T-helper 1 cell treated with Interleukin-12 subunit alpha and Interleukin-12 subunit beta and Interleukin-4 antibody, amounts not matched to agents 30 ng/mL and 1 ng/mL, for 36 hours (primary cell): Measurements from ENCODE around the gene BNC2. TPM values are rescaled to one million over a fixed set of nuclear protein-coding genes. Genes with fewer than 3 reads are reported as not detected.

ENCODE experiments used
- intact Hi-C: fragments of 100-400 bp; cut with micrococcal nuclease; formaldehyde crosslinking; loops from one replicate; pipeline ENCODE4 v1.15.1; 2024
- total RNA-seq: library from RNA; stranded (reverse); gene quantifications from 2 replicates; pipeline ENCODE4 v1.2.3, GENCODE V29; 2022

Gene BNC2
- total RNA-seq, 1 donor from 2014 or later, result not detected

DNA sequence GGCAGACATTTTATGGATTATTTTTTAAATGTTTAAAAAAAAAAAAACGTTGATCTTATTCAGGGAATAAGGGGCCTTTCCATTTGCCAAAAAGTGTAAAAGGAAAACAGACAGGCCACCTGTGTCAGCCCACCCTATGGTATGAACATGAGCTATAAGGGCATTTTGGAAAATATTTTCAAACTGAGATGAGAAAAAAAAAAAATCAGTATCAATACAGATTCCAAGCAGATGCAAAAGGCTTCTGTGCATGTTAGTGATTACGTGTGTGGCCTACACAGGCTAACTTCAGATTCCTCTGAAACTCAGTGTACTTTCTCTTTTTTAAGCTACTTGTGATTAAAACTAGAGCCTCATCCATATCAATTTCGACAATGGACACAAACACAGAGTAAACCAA is 189.9 kb downstream of the BNC2 start:
- intact Hi-C loops, result no loop called here

DNA sequence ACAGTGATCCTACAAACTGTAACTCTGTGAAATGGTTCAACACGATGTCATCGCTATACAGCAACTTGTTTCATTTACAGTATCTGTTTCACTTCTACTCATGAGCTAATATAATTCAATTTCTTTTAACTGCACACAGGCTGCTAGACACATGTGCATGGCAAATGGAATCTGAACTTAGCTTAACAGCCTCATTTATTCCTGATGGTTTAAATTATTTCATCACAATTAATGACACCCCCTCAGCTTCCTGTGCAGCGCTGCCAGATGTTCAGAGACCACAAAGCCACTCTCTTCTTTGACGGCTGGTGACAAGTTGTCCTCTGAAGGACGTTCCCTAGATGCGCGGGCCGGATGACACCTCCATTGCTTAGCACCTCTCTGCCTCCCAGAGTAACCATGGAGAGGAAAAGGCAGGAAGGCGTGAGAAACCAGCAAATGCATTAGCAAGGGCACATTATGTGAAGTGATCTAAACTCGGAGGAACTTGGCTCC is 191.1 kb downstream of the BNC2 start:
- intact Hi-C loops, result no loop called here

DNA sequence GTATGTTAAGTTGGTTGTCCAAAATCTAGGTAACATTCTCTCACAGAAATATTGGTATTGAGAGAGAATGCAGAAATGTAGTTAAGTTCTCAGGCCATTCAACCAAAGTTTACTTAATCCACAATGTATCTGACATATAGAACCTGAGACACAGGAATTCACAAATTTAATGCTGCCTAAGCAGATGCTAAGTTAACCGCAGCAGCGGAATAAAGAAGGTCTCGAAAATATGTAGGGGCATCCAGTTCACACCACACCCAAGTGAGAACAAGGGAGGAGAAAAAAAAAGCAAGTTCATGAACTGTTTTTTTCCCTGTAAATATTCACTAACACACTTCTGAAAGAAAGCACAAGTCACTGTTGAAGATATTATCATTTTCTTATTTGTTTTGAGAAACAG is 194.0 kb downstream of the BNC2 start:
- intact Hi-C loops, result no loop called here

DNA sequence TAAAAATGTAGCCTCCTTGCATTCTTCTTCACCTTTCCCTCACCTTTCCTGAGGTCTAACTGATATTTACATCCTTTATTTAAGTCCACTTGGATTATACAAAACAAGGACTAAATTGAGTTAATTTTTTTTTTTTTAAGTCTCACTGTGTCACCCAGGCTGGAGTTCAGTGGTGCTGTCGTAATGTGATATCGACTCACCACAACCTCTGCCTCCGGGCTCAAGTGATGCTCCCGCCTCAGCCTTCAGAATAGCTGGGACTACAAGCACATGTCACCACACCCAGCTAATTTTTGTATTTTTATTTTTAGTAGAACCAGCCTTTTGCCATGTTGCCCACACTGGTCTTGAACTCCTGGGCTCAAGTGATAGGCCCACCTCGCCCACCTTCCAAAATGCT is 195.3 kb downstream of the BNC2 start:
- intact Hi-C loops, result no loop called here

DNA sequence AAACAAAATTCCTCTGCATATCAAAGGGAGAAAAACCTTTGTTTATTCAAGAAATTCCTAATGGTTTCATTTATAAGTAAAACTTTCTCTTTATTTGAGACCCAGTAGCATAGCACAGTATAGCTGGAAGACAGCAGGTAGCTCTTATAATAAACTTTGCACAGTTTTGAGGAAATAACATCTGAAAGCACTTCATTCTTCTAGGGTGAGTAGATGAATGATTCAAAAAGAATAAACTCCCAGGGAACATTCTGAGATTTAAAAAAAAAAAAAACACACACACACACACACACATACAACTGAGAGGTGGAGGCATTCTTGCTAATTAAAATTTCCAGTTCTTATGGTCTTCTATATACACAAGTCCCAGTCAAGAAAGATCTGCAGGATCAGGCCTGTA is 197.3 kb downstream of the BNC2 start:
- intact Hi-C loops, result no loop called here

DNA sequence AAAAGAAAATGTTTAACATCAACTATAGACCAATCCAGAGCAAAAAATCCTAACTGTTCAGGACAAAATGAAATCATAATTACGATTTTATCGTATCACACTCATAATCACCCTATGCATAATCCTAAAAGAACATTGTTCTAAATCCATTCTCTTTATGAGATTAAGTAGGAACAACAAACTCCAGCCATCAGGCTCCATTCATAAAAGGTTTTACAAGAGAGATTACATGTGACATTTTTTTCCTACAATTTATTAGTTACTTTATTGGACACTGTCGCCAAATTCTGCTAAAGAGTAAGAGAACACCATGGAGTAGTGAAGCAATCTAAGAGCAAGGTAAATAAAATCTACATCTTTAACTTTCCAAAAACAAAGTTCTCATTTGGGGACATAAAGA is 198.0 kb downstream of the BNC2 start:
- intact Hi-C loops, result no loop called here

DNA sequence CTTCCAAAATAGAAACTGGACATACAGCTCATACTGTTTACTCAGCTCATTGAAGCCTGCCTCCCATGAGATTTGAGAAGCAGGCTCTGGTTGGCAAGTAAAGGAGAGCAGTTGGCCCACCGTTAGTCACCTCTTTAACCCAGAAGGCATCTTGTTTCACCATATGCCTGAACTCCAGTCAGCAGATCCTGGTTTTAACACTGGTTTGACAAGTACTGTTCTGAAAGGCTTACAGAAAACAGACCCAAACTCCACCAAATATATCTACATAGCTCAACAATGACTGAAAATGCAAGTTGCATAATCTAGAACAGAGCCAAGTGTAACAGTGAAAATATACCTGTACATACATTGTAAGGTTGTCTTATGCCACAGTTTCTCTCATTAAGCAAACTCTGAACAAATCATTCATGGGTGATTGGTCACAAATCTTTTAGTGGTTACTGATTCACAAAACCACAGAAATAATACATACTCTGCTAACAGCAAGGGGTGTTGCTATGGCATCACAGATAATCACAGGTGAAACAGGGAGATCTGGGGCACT is 198.8 kb downstream of the BNC2 start:
- intact Hi-C loops, result no loop called here

DNA sequence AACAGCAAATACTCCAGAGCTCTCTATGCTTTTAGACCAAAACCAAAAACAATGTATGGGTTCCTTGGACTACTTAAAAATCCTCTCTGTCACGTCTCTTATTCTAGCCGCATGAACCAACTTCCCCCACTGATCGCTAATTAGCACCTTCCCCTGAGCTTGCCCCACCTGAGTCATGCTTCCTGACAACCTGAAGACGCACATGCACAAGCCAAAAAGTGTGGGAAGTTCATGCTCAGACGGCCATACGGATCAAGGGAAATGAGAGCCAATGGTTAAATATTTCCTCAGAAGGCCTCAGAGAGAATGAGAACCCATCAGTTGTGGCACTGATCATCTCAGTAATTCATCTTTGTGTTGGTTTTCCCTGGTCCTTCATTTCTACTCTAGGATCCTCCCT is 199.7 kb downstream of the BNC2 start:
- intact Hi-C loops, result no loop called here

DNA sequence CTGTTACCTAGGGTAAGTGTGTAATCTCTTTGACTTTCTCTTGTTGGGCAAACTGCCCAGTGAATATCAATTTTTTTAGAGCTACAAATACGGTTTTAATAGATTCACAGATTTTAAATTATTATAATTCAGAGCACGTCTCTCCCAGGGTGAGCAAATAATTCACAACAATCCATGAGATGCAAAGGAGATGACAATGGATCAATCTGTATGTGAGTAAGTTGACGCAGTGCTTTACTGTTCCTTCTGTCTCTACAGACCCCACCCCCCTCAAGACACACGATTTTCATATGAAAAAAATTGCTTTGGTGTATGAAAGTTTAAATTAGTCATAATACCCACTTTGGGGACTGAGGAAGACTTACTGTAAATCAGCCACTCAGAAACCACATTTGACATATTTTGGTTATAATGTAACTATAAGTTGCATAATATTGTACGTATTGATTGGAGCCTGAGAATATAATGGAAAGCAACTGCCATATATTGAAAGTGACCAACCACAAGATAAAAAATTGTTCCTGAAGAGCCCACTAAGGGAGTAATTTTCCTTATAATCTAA is 201.7 kb downstream of the BNC2 start:
- intact Hi-C loops, result loop anchor here (10.0 kb wide), 1 partner anchor 64 kb away; no protein-coding TSS in a partner anchor

DNA sequence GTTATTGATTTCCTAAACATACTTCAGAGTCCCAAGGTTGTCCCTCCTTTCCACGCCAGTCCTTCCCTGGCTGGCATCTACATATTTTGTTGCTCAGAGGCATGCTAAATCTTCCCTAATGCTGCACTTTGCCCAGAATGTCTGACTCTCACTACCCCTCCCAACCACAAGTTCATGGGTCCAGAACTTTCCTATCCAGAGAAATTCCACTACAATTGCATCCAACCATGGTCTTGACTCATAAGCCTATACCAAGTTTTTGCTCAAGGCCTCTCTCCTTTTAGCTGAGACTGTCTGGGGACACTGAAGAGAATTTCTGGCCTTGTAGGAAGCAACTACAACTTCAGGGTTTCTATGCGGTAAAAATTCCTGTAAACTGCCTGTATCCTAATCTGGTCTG is 206.3 kb downstream of the BNC2 start:
- intact Hi-C loops, result loop anchor here (10.0 kb wide), 1 partner anchor 59 kb away; no protein-coding TSS in a partner anchor

DNA sequence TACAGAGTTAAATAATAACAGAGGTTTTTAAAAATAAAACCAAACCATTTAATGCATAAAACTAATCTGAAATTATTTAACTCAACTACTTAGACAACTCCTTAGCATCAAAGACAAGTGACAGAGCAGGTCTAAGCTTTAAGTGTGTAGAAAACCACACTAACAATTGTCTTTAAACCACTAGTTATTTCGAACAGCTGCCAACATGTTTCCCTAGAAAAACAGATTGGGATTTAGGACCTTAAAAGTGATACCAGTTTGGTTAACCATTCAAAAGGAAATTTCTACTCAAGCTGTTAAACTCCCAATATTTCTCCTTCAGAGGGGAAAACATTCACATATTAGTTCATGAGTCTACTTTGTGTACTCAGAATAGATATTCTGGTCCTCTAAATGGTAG is 208.7 kb downstream of the BNC2 start:
- intact Hi-C loops, result loop anchor here (10.0 kb wide), 1 partner anchor 57 kb away; no protein-coding TSS in a partner anchor

DNA sequence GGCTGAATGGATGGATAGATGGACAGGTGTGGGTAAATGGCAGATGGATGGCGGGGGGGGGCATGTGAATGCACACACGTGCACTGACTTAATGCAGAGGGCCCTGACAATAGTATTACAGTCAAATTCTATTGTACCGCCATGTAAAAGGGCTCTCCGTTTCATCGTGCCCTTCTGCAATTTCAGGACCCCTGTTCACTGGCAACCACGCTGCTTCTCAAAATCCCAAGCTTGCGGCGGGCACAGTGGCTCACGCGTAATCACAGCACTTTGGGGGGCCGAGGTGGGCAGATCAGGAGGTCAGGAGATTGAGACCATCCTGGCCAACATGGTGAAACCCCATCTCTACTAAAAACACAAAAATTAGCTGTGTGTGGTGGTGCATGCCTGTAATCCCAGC is 211.4 kb downstream of the BNC2 start:
- intact Hi-C loops, result no loop called here

DNA sequence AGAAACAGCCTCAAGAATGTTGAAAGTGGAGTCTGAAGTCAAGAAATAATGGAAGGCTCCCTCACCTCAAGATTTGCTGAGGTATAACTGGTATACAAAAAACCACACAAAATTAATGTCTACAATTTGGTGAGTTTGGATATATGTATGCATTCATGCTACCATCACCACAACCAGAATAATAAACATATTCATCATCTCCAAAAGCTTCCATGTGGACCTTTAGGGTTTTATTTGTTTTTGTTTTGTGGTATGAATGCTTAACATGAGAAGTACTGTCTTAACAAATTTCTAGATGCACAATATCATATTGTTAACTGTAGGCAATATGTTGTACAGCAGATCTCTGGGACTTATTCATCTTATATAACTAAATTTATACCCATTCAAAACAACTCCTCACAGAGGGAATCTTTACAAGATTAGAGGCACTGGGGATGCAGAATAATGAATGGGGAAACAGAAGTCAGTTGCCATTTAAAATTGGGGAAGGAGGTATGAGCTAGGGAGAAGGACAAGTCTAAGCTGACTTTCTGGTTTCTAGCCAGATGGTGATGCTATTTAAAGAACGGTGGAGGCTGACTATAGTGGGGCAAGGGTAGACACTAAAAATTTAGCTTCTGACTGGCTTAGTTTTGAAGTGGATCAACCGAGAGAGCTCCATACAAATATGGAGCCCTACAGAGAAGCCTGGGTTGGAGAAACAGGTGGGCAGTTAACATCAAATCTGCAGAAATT is 213.9 kb downstream of the BNC2 start:
- intact Hi-C loops, result no loop called here

DNA sequence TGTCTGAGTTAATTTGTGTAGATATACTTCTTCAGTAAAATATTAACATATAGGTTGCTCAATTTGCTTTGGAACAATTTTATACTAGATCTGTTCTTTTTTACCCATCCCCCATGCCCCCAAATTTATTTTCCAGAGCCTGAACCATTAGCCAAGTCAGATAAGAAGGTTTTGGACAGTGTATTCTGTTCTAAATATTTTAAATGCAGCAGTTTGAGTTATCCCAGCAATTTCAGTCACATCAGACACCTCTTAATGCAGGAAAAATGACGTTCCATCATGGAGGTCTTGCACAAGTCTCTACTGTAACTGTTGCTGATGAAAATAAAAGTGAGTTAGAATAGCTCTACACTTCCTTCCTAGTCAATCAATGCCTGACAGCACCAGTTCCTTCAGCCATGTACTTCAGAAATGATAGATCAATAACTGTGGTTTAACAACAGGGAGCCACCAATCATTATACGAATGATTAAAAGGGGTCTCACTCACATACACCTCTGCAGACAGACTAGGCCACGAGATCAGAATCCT is 215.8 kb downstream of the BNC2 start:
- intact Hi-C loops, result no loop called here

DNA sequence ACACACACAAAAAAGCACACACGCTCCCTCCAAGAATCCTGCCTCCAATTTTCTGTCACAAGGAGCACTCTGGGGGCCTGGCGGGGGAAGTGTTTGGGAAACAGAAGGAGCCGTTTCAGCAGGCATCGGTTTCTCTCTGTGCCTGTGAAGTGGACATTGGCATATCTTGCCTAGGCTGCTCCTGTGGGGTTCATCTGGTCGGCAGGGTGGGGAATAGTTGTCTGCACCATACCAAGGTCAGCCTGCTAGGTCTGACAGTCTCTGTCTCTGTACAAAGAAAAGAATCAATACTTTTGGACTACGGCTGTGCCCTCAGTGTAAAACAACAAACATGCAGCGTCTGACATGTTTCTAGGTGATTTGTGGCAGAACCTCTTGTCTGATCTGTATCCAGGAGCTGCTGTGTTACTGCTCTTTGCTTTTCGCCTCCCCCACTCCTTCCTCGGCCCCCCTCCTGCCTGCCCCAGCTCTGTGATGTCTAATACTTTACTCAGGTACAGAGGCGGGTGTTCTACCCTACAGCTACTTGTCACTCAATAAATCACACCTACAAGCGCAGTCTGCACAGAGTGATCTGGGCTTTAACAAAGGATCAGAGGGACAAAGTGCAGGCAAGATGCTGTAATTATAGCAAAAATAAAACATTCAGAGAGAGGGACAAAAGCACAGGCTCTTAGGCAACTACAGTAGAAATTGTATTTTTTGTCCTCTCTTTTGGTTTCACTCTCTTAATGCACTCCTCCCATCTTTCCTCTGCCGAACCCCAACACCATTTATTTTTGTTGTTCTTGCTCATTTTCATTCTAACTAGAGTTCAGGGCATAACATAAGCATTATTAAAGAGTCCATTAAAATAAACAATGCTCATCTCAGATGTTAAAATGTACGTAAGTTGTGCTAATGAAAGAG is 216.7 kb downstream of the BNC2 start:
- intact Hi-C loops, result no loop called here

DNA sequence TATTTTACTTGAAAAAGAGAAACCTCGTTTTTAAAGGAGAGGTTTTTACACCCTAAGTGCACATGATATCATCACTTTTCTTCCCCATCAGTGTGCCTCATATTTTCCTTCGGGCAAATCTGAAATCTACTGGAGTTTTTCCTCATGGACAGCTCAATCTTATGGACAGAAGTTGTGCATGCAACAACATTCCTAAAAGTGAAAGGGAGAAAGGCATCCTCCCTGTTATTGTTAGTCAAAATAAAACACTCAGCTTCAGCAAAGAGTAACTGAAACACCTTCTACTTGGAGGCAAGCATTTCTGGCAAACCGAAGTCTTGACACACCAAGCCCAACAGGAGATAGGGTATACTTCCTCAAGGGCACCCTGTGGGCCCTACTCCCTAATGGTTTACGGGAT is 217.9 kb downstream of the BNC2 start:
- intact Hi-C loops, result no loop called here

DNA sequence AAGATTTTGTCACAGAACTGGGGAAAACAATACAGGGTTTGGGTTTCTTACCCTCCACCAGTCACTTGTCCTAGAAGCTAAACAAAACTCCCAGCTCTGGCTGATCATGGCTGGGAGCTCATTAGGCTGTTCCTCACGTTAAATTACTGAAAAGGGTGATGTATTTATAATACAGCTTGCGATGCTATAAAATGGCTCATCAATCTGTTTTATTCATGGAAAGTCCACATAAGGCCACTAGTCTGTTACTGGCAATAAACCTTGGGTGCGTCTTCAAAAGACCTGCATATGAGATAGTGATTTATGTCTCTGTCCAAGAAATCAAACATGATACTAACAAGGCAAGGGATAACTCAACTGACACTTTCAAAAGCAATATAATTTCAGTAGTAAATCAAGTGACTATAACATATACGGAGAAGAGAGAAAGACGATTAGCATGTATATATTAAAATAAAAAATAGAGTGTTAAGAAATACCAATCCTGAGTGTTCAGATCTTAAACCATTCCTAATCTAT is 219.0 kb downstream of the BNC2 start:
- intact Hi-C loops, result no loop called here

DNA sequence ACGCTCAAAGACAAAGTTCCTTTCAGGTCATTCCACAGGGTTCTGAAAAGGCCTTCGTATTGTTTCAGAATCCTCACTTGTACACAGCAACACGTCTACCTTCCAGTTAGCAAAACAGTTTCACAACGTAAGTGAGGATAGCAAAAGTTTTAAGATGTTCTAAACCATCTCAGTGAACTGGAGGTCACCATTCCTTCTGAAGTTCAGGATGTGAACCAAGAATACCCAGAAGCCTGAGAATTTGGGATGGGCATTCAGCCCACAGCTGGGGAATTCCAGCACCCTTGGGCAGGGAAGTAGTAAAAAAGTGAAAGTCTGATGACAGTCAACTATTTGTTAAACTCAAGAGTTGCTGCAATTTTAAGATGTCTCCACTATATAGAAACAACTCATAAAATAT is 224.5 kb downstream of the BNC2 start:
- intact Hi-C loops, result loop anchor here (10.0 kb wide), 1 partner anchor 771 kb away; no protein-coding TSS in a partner anchor

DNA sequence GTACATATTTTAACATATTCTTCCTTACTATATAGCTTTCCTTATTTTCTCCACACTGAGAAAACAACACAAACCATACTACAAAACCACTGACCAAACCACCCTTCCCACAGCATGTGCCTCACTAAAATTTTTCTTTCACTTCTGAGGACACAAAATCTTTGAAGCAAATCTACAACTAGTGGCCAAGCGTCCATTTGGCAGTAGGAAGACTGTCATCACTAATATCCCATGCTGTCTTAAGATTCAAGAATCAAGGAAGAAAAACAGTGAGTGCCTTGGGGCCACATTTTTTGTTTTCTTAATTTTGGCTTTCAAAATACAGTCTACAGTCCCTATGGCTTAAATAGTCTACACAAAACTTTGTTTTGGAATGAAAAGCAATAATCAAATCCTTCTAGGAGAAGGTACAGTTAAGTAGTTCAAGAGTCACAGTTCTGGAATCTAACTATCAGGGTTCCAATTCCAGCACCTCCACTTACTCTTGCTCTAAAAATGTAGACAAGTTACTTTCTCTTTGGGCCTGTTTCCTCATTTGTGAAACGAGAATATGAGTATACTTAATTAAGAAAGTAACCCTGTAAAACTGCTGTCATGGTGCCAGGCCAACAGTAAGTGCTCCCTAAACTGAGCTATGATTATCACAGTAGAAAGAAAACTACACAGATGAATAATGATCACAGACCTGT is 227.9 kb downstream of the BNC2 start:
- intact Hi-C loops, result loop anchor here (10.0 kb wide), 1 partner anchor 768 kb away; no protein-coding TSS in a partner anchor

DNA sequence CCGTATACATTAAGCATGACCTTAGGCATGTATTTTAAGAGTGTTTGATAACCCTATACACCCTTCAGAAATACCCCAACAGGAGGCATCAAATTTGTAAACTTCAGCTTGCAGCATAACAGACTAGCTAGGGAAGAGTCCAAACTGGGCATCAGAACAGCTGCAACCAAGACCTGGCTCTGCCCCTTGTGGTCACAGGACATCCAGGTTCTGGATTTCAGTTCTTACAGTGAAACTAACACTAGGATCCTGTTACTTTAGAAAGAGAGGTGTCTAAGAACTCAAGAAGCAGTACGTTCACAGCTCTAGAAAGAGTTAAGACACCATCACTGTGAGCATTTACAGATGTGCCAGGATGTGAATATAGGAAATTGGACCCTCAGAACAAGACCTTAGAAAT is 229.8 kb downstream of the BNC2 start:
- intact Hi-C loops, result loop anchor here (10.0 kb wide), 1 partner anchor 766 kb away; no protein-coding TSS in a partner anchor
